T-helper 22 cell (primary cell): ENCODE results near the gene ACOX2.

Experiments
- DNase-seq: peaks from one replicate; pipeline ENCODE4 v3.0.0-alpha.2; 2020; ENCODE audit warnings: low read depth

The ACOX2 gene

GRCh38 chr3:58566398-58567250, 29.6 kb upstream of the ACOX2 start:
- no peak for DNase-seq

GRCh38 chr3:58565621-58566397, 28.8 kb upstream of the ACOX2 start:
- no peak for DNase-seq

GRCh38 chr3:58564456-58565160, 27.6 kb upstream of the ACOX2 start:
- DNase-seq: no peak

- no peak for DNase-seq
Measured at GRCh38 chr3:58564054-58564453, 27.1 kb upstream of the ACOX2 start.

- DNase-seq: no peak
Measured at GRCh38 chr3:58563386-58564035, 26.5 kb upstream of the ACOX2 start.

GRCh38 chr3:58562498-58562897, 25.5 kb upstream of the ACOX2 start:
- DNase-seq: no peak

GRCh38 chr3:58560771-58561311, 23.9 kb upstream of the ACOX2 start:
- DNase-seq: no peak

- DNase-seq: no peak
Measured at GRCh38 chr3:58559586-58559985, 22.6 kb upstream of the ACOX2 start.

- DNase-seq: no peak
Measured at GRCh38 chr3:58557491-58557890, 20.5 kb upstream of the ACOX2 start.

GRCh38 chr3:58556761-58557221, 19.8 kb upstream of the ACOX2 start:
- no peak for DNase-seq

GRCh38 chr3:58556001-58556400, 19.0 kb upstream of the ACOX2 start:
- no peak for DNase-seq

GRCh38 chr3:58555203-58555602, 18.2 kb upstream of the ACOX2 start:
- no peak for DNase-seq

- DNase-seq: no peak
Measured at GRCh38 chr3:58553003-58553402, 16.0 kb upstream of the ACOX2 start.

GRCh38 chr3:58551636-58552180, 14.7 kb upstream of the ACOX2 start:
- no peak for DNase-seq

- no peak for DNase-seq
Measured at GRCh38 chr3:58544541-58544940, 7.6 kb upstream of the ACOX2 start.

GRCh38 chr3:58540176-58540858, 3.3 kb upstream of the ACOX2 start:
- DNase-seq: no peak

- no peak for DNase-seq
Measured at GRCh38 chr3:58539626-58540025, 2.6 kb upstream of the ACOX2 start.

GRCh38 chr3:58537412-58538301, 667 bp upstream of the ACOX2 start:
- DNase-seq: no peak

- no peak for DNase-seq
Measured at GRCh38 chr3:58535531-58536500, 1.2 kb downstream of the ACOX2 start.
